ENCODE results near the gene SORL1.

The SORL1 gene

GRCh38 chr11:121539000-121539399, 86.9 kb downstream of the SORL1 start:
- no peak for DNase-seq

- no peak for DNase-seq
These were observed 88.5 kb downstream of the SORL1 start for GRCh38 chr11:121540627-121541026.

- DNase-seq: no peak
These were observed 91.8 kb downstream of the SORL1 start for GRCh38 chr11:121543836-121544380.

GRCh38 chr11:121544956-121545355, 92.8 kb downstream of the SORL1 start:
- DNase-seq: no peak

GRCh38 chr11:121547574-121547973, 95.5 kb downstream of the SORL1 start:
- DNase-seq: no peak

- no peak for DNase-seq
These were observed 98.3 kb downstream of the SORL1 start for GRCh38 chr11:121550247-121551030.

- no peak for DNase-seq
These were observed 99.3 kb downstream of the SORL1 start for GRCh38 chr11:121551463-121551862.

- no peak for DNase-seq
These were observed 100.0 kb downstream of the SORL1 start for GRCh38 chr11:121552154-121552553.

- no peak for DNase-seq
These were observed 100.5 kb downstream of the SORL1 start for GRCh38 chr11:121552644-121553043.

GRCh38 chr11:121553389-121553788, 101.3 kb downstream of the SORL1 start:
- DNase-seq: no peak

GRCh38 chr11:121553806-121554205, 101.7 kb downstream of the SORL1 start:
- DNase-seq: no peak

GRCh38 chr11:121554552-121554951, 102.4 kb downstream of the SORL1 start:
- DNase-seq: no peak

GRCh38 chr11:121555121-121555520, 103.0 kb downstream of the SORL1 start:
- no peak for DNase-seq

GRCh38 chr11:121556937-121557336, 104.8 kb downstream of the SORL1 start:
- no peak for DNase-seq

GRCh38 chr11:121557348-121557747, 105.2 kb downstream of the SORL1 start:
- DNase-seq: no peak

- DNase-seq: no peak
These were observed 107.6 kb downstream of the SORL1 start for GRCh38 chr11:121559606-121560200.

GRCh38 chr11:121560236-121560635, 108.1 kb downstream of the SORL1 start:
- DNase-seq: no peak

- DNase-seq: no peak
These were observed 109.1 kb downstream of the SORL1 start for GRCh38 chr11:121561240-121561639.

GRCh38 chr11:121561716-121562115, 109.6 kb downstream of the SORL1 start:
- no peak for DNase-seq

- DNase-seq: no peak
These were observed 110.9 kb downstream of the SORL1 start for GRCh38 chr11:121563003-121563402.

GRCh38 chr11:121563900-121564822, 112.0 kb downstream of the SORL1 start:
- no peak for DNase-seq

GRCh38 chr11:121564948-121565684, 113.0 kb downstream of the SORL1 start:
- DNase-seq: no peak
